GM12873 (cell line): ENCODE results near the gene GANAB.

ENCODE experiments used
- CTCF ChIP-seq: IDR thresholded peaks from 2 replicates; pipeline ENCODE4 v1.5.1; 2012; ENCODE audit warnings: low read depth, mild to moderate bottlenecking, moderate library complexity, low read length, control low read depth; ENCODE audit not compliant: insufficient read depth; ENCODE audit errors: missing control alignments

GANAB gene

GRCh38 chr11:62588966-62589637 is 57.3 kb downstream of the GANAB start:
- peak; percentile 30 for TF ChIP-seq CTCF

GRCh38 chr11:62580959-62581715 is 65.3 kb downstream of the GANAB start:
- no peak for TF ChIP-seq CTCF

- no peak for TF ChIP-seq CTCF
These were observed 67.2 kb downstream of the GANAB start for GRCh38 chr11:62579252-62579651.

GRCh38 chr11:62578541-62578940 is 67.9 kb downstream of the GANAB start:
- TF ChIP-seq CTCF: no peak

- TF ChIP-seq CTCF: no peak
These were observed 69.2 kb downstream of the GANAB start for GRCh38 chr11:62577046-62577714.

GRCh38 chr11:62575837-62576236 is 70.6 kb downstream of the GANAB start:
- no peak for TF ChIP-seq CTCF

GRCh38 chr11:62575156-62575555 is 71.3 kb downstream of the GANAB start:
- no peak for TF ChIP-seq CTCF
